ENCODE measurements around the gene WRAP53. TPM values are rescaled to one million over a fixed set of nuclear protein-coding genes. Genes with fewer than 3 reads are reported as not detected.
A peak's percentile ranks its signal among the peaks of the same experiment; 100 is the strongest.

WRAP53 gene
- total RNA-seq, 1 experiment from 2014 or later: 13.8 TPM

DNA sequence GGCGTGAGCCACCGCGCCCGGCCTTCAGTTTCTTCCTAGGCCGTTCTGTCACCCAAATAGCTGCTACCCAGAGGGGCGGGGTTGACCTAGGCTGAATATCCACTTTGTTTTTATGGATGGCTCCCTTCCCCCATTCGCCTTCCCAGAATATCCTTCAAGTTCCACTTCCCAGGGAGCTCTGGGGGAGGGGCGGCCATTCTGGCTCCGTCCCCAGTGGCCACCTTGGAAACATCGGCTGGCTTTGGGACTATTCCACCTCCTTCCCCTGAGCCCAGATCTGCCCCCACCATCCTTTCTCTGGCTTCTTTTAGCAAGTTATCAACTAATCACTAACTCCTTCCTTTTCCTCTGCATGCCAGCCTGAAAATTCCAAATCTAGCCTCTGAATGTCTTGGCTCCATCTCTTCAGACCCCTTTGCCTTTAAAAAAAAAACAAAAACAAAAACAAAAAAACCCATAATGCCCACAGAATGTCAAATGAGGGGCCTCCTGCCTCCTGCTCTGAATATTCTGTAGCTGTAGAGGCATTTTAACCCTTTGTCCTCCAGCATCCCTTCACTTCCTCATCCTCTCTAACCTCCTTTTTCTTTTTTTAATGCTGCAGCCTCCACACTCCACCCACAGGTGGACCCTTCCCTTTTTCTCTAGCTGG lies 31.2 kb upstream of the WRAP53 start:
- no peaks in the 10 kb centered on the region for H3K36me3 ChIP-seq
- H3K27me3 ChIP-seq (replicated peaks): peaks cover 14% of the 10 kb centered on the region
- H3K9me3 ChIP-seq (replicated peaks): no peaks in the 10 kb centered on the region
- H3K4me1 ChIP-seq (replicated peaks): no peaks in the 10 kb centered on the region
- no peak for DNase-seq (ENCODE audit: low read depth in 1 of 2, low spot score in 2 of 2)
- H3K27ac ChIP-seq: no peak overlapping the region
- no peak overlapping the region for H3K4me3 ChIP-seq

DNA sequence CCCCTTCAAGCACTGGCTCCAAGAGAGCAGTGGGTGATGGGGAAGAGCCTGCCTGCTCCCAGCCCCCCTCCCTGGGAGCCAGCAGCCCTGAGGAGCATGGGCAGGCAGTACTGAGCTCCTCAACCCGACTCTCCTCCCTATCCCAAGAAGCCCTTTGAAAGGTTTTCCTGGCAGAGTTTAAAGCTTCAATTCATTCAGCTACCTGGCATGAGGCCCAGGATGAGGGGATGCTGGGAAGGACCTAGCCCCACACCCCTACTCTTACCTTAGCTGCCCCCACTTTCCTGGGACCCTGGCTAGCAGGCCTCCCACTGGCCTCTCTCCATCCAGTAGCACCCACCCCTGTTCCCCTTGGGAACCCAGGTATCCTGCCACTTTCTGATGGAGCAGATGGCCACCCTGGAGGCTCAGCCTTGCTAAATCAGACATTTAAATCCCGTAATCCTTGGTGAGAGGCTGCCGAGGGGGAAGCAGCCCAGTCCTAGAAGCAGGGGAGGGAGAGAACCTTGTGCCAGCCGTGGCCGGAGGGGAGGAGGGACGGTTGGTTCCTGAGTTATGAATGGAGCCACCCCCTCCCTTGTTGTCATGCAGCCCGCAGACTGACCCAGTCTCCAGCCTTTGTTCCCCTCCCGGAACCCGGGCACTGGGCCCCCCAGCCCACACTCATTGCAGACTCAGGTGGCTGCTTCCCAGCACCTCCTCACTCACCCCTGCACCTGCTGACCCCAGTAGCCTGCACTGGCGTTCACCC lies 20.4 kb upstream of the WRAP53 start:
- H3K27ac ChIP-seq: no peak overlapping the region
- DNase-seq (ENCODE audit: low read depth in 1 of 2, low spot score in 2 of 2): no peak
- no peak overlapping the region for H3K4me3 ChIP-seq
- no peaks in the 10 kb centered on the region for H3K9me3 ChIP-seq (replicated peaks)
- H3K36me3 ChIP-seq: peaks cover 56% of the 10 kb centered on the region
- no peaks in the 10 kb centered on the region for H3K27me3 ChIP-seq (replicated peaks)
- no peaks in the 10 kb centered on the region for H3K4me1 ChIP-seq (replicated peaks)

DNA sequence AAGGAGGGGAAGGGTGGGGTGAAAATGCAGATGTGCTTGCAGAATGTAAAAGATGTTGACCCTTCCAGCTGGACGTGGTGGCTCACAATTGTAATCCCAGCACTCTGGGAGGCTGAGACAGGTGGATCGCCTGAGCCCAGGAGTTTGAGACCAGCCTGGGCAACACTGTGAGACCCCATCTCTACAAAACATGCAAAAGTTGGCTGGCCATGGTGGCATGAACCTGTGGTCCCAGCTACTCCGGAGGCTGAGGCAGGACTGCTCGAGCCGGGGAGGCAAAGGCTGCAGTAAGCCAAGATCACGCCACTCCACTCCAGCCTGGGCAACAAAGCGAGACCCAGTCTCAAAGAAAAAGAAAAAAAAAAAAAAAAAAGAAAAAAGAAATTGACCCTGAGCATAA lies 19.8 kb upstream of the WRAP53 start:
- H3K27me3 ChIP-seq (replicated peaks): no peaks in the 10 kb centered on the region
- DNase-seq (ENCODE audit: low read depth in 1 of 2, low spot score in 2 of 2): no peak
- H3K4me3 ChIP-seq: no peak overlapping the region
- H3K27ac ChIP-seq: no peak overlapping the region
- peaks cover 61% of the 10 kb centered on the region for H3K36me3 ChIP-seq
- no peaks in the 10 kb centered on the region for H3K4me1 ChIP-seq (replicated peaks)
- H3K9me3 ChIP-seq (replicated peaks): peaks cover 4% of the 10 kb centered on the region; the same call in 1 of the 2 replicates

DNA sequence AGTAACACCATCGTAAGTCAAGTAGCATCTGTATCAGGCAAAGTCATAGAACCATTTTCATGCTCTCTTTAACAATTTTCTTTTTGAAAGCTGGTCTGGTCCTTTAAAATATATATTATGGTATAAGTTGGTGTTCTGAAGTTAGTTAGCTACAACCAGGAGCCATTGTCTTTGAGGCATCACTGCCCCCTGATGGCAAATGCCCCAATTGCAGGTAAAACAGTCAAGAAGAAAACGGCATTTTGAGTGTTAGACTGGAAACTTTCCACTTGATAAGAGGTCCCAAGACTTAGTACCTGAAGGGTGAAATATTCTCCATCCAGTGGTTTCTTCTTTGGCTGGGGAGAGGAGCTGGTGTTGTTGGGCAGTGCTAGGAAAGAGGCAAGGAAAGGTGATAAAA lies 15.0 kb upstream of the WRAP53 start:
- peaks cover 77% of the 10 kb centered on the region for H3K36me3 ChIP-seq

DNA sequence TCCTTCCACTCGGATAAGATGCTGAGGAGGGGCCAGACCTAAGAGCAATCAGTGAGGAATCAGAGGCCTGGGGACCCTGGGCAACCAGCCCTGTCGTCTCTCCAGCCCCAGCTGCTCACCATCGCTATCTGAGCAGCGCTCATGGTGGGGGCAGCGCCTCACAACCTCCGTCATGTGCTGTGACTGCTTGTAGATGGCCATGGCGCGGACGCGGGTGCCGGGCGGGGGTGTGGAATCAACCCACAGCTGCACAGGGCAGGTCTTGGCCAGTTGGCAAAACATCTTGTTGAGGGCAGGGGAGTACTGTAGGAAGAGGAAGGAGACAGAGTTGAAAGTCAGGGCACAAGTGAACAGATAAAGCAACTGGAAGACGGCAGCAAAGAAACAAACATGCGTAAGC lies 13.3 kb upstream of the WRAP53 start:
- peaks cover 5% of the 10 kb centered on the region; the same call in 1 of the 2 replicates for H3K9me3 ChIP-seq (replicated peaks)
- no peak overlapping the region for H3K27ac ChIP-seq
- no peak overlapping the region for H3K4me3 ChIP-seq
- peaks cover 62% of the 10 kb centered on the region for H3K36me3 ChIP-seq
- H3K4me1 ChIP-seq (replicated peaks): no peaks in the 10 kb centered on the region
- H3K27me3 ChIP-seq (replicated peaks): no peaks in the 10 kb centered on the region
- no peak for DNase-seq (ENCODE audit: low read depth in 1 of 2, low spot score in 2 of 2)

More for the DNA sequence above, 15.0 kb upstream of the WRAP53 start:
- no peaks in the 10 kb centered on the region for H3K27me3 ChIP-seq (replicated peaks)
- no peaks in the 10 kb centered on the region for H3K4me1 ChIP-seq (replicated peaks)
- peaks cover 5% of the 10 kb centered on the region; the same call in 1 of the 2 replicates for H3K9me3 ChIP-seq (replicated peaks)
- no peak for DNase-seq (ENCODE audit: low read depth in 1 of 2, low spot score in 2 of 2)
- no peak overlapping the region for H3K27ac ChIP-seq
- H3K4me3 ChIP-seq: no peak overlapping the region

DNA sequence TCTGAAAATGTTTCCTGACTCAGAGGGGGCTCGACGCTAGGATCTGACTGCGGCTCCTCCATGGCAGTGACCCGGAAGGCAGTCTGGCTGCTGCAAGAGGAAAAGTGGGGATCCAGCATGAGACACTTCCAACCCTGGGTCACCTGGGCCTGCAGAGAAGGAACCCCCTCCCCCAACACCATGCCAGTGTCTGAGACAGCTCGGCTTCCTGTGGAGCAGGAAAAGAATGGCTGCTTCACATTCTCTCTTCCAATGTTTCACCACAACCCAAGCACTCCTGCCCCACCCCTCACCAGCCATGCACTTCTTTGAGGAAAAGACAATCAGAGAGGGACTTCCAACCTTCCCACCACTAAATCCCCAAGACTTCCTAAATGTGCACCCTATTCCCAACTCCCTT lies 11.7 kb upstream of the WRAP53 start:
- Histone ChIP-seq H3K27ac (no peak overlapping the region), H3K4me3 (no peak overlapping the region), H3K27me3 (replicated peaks) (no peaks in the 10 kb centered on the region), H3K36me3 (peaks cover 46% of the 10 kb centered on the region), H3K9me3 (replicated peaks) (peaks cover 5% of the 10 kb centered on the region; the same call in 1 of the 2 replicates), H3K4me1 (replicated peaks) (no peaks in the 10 kb centered on the region)
- DNase-seq (ENCODE audit: low read depth in 1 of 2, low spot score in 2 of 2): no peak

DNA sequence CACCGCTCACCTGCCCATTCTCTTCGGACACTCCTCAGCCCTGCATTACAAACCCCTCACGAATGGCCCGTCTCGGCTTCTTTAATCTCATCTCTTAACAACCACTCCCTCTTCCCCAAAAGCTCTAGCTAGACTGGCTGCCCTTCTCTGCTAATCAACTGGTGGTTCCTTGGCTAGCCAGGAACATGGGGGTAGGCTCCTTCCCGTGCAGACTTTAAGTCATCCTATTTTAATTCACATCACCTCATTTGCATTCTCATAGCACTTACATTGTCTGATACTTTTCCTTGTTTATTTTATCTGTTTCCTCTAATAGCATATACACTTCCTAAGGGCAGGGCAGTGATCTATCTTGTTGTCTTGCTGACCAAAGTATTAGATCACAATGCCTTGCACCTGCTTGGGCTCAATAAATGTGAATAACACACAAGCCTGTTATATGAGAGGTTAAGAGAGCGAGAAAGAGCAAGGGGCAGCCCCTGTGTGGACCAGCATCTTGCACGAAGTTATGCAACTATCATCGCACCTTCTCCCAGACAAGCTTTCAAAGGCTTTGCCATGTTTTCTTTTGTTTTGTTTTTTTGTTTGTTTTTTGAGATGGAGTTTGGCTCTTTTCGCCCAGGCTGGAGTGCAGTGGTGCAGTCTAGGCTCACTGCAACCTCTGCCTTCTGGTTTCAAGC lies 10.7 kb upstream of the WRAP53 start:
- H3K27me3 ChIP-seq (replicated peaks): no peaks in the 10 kb centered on the region
- no peak overlapping the region for H3K27ac ChIP-seq
- H3K36me3 ChIP-seq: peaks cover 40% of the 10 kb centered on the region
- H3K4me3 ChIP-seq: no peak overlapping the region
- peaks cover 5% of the 10 kb centered on the region; the same call in 1 of the 2 replicates for H3K9me3 ChIP-seq (replicated peaks)
- no peak for DNase-seq (ENCODE audit: low read depth in 1 of 2, low spot score in 2 of 2)
- no peaks in the 10 kb centered on the region for H3K4me1 ChIP-seq (replicated peaks)

DNA sequence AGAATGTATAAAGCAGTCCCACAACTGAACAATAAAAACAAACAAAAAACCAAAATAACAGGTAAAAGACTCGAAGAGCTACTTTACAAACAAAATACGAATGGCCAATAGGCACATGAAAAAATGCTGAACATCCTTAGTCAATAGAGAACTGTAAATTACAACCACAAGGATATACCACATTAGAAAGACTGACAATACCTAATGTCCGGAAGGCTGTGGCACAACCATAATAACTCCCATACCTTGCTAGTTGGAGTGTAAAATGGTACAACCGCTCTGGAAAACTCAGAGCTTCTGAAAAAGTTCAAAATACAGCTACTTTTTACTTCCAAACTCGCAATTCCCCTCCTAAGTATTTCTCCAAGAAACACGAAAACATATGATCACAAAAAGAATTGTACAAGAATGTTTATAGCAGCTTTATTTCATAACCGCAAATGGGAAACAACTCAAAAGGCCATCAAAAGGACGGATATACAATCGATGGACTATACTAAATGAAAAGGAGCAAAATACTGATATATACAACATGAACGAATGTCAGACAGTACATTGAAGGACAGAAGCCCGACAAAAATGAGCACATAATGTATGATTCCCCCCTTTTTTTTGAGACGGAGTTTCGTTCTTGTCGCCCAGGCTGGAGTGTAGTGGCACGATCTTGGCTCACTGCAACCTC lies 3.3 kb upstream of the WRAP53 start:
- H3K36me3 ChIP-seq: peaks cover 23% of the 10 kb centered on the region
- no peak for DNase-seq (ENCODE audit: low read depth in 1 of 2, low spot score in 2 of 2)
- H3K9me3 ChIP-seq (replicated peaks): no peaks in the 10 kb centered on the region
- peak overlapping the region; percentile 61 for H3K4me3 ChIP-seq
- peak overlapping the region; percentile 93 for H3K27ac ChIP-seq
- no peaks in the 10 kb centered on the region for H3K27me3 ChIP-seq (replicated peaks)
- H3K4me1 ChIP-seq (replicated peaks): peaks cover 18% of the 10 kb centered on the region

DNA sequence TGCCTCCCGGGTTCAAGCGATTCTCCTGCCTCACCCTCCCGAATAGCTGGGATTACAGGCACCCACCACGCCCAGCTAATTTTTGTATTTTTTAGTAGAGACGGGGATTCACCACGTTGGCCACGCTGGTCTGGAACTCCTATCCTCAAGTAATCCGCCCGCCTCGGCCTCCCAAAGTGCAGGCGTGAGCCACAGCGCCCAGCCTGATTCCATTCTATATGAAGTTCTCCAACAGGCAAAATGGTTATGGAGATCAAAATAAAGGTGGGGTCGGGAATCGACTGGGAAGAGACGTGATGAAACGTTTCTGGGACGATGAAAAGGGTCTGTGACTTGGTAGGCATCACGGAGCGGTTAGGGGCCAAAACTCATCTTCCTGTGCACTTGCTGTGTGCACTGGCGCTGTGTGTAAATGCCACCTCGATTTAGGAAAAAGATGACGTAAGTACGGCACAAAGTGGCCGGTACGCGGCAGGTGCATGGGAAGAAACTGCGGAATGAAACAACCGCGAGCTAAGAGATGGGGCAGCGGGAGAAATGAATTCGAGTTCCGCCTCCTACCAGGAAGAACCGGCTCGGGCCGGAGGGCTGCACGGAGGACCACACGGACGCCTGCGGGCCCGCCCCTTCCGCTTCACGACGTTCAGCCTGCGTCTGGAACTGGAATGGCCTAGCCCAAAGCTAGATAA lies 2.6 kb upstream of the WRAP53 start:
- Histone ChIP-seq H3K36me3 (peaks cover 26% of the 10 kb centered on the region), H3K4me3 (peak overlapping the region; percentile 61), H3K4me1 (replicated peaks) (peaks cover 18% of the 10 kb centered on the region), H3K9me3 (replicated peaks) (no peaks in the 10 kb centered on the region), H3K27me3 (replicated peaks) (no peaks in the 10 kb centered on the region), H3K27ac (peak overlapping the region; percentile 93)
- DNase-seq (ENCODE audit: low read depth in 1 of 2, low spot score in 2 of 2): peak; percentile 91 to 96

DNA sequence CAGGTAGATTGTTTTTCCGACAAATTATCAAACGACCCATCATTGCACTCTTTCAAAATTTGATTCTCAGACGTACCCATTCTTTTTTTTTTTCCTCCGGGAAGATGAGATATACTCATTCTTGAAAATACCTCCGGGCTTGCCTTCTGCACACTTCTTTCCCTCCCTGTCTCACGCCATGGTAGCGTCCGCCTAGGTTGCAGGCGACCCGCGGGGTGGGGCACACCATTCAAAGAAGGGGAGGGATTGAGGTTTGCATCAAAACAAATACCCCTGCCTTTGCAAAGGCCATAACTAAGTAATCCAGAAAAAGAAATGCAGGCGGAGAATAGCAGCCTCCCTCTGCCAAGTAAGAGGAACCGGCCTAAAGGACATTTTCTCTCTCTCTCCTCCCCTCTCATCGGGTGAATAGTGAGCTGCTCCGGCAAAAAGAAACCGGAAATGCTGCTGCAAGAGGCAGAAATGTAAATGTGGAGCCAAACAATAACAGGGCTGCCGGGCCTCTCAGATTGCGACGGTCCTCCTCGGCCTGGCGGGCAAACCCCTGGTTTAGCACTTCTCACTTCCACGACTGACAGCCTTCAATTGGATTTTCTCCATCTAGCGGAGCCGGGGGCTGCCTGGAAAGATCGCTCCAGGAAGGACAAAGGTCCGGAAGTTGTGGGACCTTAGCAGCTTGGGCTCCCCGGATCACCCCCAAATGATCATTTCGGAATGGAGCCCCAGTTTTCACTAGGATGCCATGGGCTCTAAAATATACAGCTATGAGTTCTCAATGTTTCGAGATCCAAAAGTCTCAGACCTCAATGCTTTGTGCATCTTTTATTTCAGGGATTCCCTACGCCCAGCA lies 1.8 kb upstream of the WRAP53 start:
- H3K9me3 ChIP-seq (replicated peaks): no peaks in the 10 kb centered on the region
- H3K36me3 ChIP-seq: peaks cover 26% of the 10 kb centered on the region
- H3K4me1 ChIP-seq (replicated peaks): peaks cover 18% of the 10 kb centered on the region
- H3K27ac ChIP-seq: peak overlapping the region; percentile 93
- H3K27me3 ChIP-seq (replicated peaks): no peaks in the 10 kb centered on the region
- H3K4me3 ChIP-seq: peak overlapping the region; percentile 61
- peak; percentile 75 to 98 for DNase-seq (ENCODE audit: low read depth in 1 of 2, low spot score in 2 of 2)

DNA sequence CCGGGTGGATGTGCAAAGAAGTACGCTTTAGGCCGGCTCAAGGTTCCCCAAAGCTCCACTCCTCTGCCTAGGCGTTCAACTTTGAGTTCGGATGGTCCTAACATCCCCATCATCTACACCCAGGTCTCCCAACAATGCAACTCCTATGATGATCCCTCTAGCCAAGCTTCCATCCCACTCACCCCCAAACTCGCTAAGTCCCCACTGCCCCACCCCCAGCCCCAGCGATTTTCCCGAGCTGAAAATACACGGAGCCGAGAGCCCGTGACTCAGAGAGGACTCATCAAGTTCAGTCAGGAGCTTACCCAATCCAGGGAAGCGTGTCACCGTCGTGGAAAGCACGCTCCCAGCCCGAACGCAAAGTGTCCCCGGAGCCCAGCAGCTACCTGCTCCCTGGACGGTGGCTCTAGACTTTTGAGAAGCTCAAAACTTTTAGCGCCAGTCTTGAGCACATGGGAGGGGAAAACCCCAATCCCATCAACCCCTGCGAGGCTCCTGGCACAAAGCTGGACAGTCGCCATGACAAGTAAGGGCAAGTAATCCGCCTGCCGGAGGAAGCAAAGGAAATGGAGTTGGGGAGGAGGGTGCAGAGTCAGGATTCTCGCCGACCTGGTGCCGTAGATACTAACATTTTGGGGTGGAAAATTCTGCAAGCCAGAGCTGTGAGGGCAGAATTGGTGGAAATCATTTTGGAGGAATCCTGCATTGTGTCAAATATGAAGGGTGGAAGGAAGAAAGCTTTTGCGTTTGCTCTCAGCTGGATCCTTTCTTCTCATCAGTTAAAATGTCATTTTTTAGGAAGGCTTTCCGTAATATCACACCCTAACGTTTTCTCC lies 987 bp upstream of the WRAP53 start, which contains the start of gene TP53:
Gene TP53, minus strand, starts transcription at position 419 of the 836 bp plus-strand sequence. CDS start 10,896 bp downstream, outside the sequence.
- Histone ChIP-seq H3K36me3 (peaks cover 26% of the 10 kb centered on the region), H3K4me3 (peak within 1 kb of the TSS; percentile 61), H3K27me3 (replicated peaks) (no peaks in the 10 kb centered on the region), H3K9me3 (replicated peaks) (no peaks in the 10 kb centered on the region), H3K4me1 (replicated peaks) (peaks cover 18% of the 10 kb centered on the region), H3K27ac (peak within 1 kb of the TSS; percentile 93)
- peak; percentile 90 to 91 for DNase-seq (ENCODE audit: low read depth in 1 of 2, low spot score in 2 of 2)
